ENCODE results near the gene TMEM156.
"Not testable (repeated sequence)": the region's sequence is repeated elsewhere in the genome, so short reads cannot be mapped to it uniquely, and the experiment has no call there.

TMEM156 gene

GRCh38 chr4:38990241-38990640 lies 42.0 kb downstream of the TMEM156 start:
- DNase-seq (ENCODE audit: low spot score) = no peak

GRCh38 chr4:38989487-38989886 lies 42.7 kb downstream of the TMEM156 start:
- no peak for DNase-seq (ENCODE audit: low spot score)

- not testable (repeated sequence) for DNase-seq (ENCODE audit: low spot score)
Observed at GRCh38 chr4:38988353-38988752, 43.9 kb downstream of the TMEM156 start.

- DNase-seq (ENCODE audit: low spot score) = no peak
Observed at GRCh38 chr4:38987491-38987890, 44.7 kb downstream of the TMEM156 start.

- no peak for DNase-seq (ENCODE audit: low spot score)
Observed at GRCh38 chr4:38985410-38986100, 46.7 kb downstream of the TMEM156 start.

- peak; percentile 19 for DNase-seq (ENCODE audit: low spot score)
Observed at GRCh38 chr4:38983787-38984598, 48.2 kb downstream of the TMEM156 start.

- DNase-seq (ENCODE audit: low spot score) = no peak
Observed at GRCh38 chr4:38983291-38983690, 48.9 kb downstream of the TMEM156 start.

GRCh38 chr4:38982361-38983095 lies 49.7 kb downstream of the TMEM156 start:
- no peak for DNase-seq (ENCODE audit: low spot score)

- no peak for DNase-seq (ENCODE audit: low spot score)
Observed at GRCh38 chr4:38980903-38981676, 51.1 kb downstream of the TMEM156 start.

GRCh38 chr4:38979511-38980230 lies 52.5 kb downstream of the TMEM156 start:
- DNase-seq (ENCODE audit: low spot score) = no peak

GRCh38 chr4:38979081-38979480 lies 53.1 kb downstream of the TMEM156 start:
- no peak for DNase-seq (ENCODE audit: low spot score)

- no peak for DNase-seq (ENCODE audit: low spot score)
Observed at GRCh38 chr4:38976308-38976707, 55.9 kb downstream of the TMEM156 start.

GRCh38 chr4:38968668-38969067 lies 63.5 kb downstream of the TMEM156 start:
- DNase-seq (ENCODE audit: low spot score) = no peak

GRCh38 chr4:38967260-38968095 lies 64.7 kb downstream of the TMEM156 start:
- DNase-seq (ENCODE audit: low spot score) = peak; percentile 86

GRCh38 chr4:38965866-38966265 lies 66.3 kb downstream of the TMEM156 start:
- no peak for DNase-seq (ENCODE audit: low spot score)

GRCh38 chr4:38964942-38965775 lies 67.0 kb downstream of the TMEM156 start:
- DNase-seq (ENCODE audit: low spot score) = no peak

GRCh38 chr4:38959248-38959647 lies 73.0 kb downstream of the TMEM156 start:
- DNase-seq (ENCODE audit: low spot score) = not testable (repeated sequence)

GRCh38 chr4:38958453-38959190 lies 73.6 kb downstream of the TMEM156 start:
- no peak for DNase-seq (ENCODE audit: low spot score)

GRCh38 chr4:38957893-38958292 lies 74.3 kb downstream of the TMEM156 start:
- DNase-seq (ENCODE audit: low spot score) = no peak

Measured in SW480 (cell line).